Measurements from ENCODE around the gene TSKU. TPM values are rescaled to one million over a fixed set of nuclear protein-coding genes. Genes with fewer than 3 reads are reported as not detected.

Gene TSKU
- total and polyA plus RNA-seq, 8 donors = 2.7 to 25.2 (median 10.7) TPM

- Histone ChIP-seq H3K36me3 (no peaks in the 10 kb centered on the region), H3K27ac (no peak overlapping the region), H3K4me3 (no peak overlapping the region), H3K4me1 (peaks cover 6 to 20% (median 18%) of the 10 kb centered on the region in 3 donors), H3K9me3 (no peaks in the 10 kb centered on the region), H3K27me3 (no peaks in the 10 kb centered on the region)
- FAIRE-seq = no peak
- DNase-seq = no peak
- no peak for ATAC-seq
- intact Hi-C loops (cut with DNase I) = loop anchor here in 2 of 3 donors (5.0 kb wide), 1 partner anchor 59 kb away; no protein-coding TSS in a partner anchor
- no peak for TF ChIP-seq CTCF (IDR thresholded peaks at IDR 0.05)
- 92 to 94% methylated on average over 20 of the region's 20 CpGs for WGBS, 2 donors
Observed at GRCh38 chr11:76796511-76797198, 13.5 kb downstream of the TSKU start.

GRCh38 chr11:76797341-76798201 lies 14.4 kb downstream of the TSKU start:
- DNase-seq = no peak
- Histone ChIP-seq H3K4me3 (no peak overlapping the region), H3K27ac (no peak overlapping the region), H3K36me3 (no peaks in the 10 kb centered on the region), H3K9me3 (no peaks in the 10 kb centered on the region), H3K4me1 (peaks cover 6 to 27% (median 26%) of the 10 kb centered on the region in 3 donors), H3K27me3 (no peaks in the 10 kb centered on the region)
- TF ChIP-seq CTCF (IDR thresholded peaks at IDR 0.05) = no peak
- no peak for ATAC-seq
- FAIRE-seq = no peak
- intact Hi-C loops (cut with DNase I) = loop anchor here in 2 of 3 donors (5.0 kb wide), 1 partner anchor 60 kb away; no protein-coding TSS in a partner anchor
- WGBS, 2 donors = 93 to 94% methylated on average over 11 of the region's 11 CpGs

GRCh38 chr11:76798202-76798581 lies 15.0 kb downstream of the TSKU start:
- FAIRE-seq (no peak), ATAC-seq (no peak), DNase-seq (no peak)
- intact Hi-C loops (cut with DNase I) = loop anchor here in 2 of 3 donors (5.0 kb wide), 1 partner anchor 61 kb away; no protein-coding TSS in a partner anchor
- Histone ChIP-seq H3K36me3 (no peaks in the 10 kb centered on the region), H3K27ac (no peak overlapping the region), H3K9me3 (no peaks in the 10 kb centered on the region), H3K4me1 (peaks cover 6 to 33% (median 30%) of the 10 kb centered on the region in 3 donors), H3K27me3 (no peaks in the 10 kb centered on the region), H3K4me3 (no peak overlapping the region)
- TF ChIP-seq CTCF (IDR thresholded peaks at IDR 0.05) = no peak
- 83 to 84% methylated on average over 5 of the region's 5 CpGs for WGBS, 2 donors

GRCh38 chr11:76798671-76799065 lies 15.5 kb downstream of the TSKU start:
- peak overlapping the region in 1 of 4 donors; percentile 25 for H3K4me3 ChIP-seq
- no peak overlapping the region for H3K27ac ChIP-seq
- H3K27me3 ChIP-seq = no peaks in the 10 kb centered on the region
- ATAC-seq (no peak), DNase-seq (no peak), FAIRE-seq (no peak)
- intact Hi-C loops (cut with DNase I) = loop anchor here in 2 of 3 donors (5.0 kb wide), 1 partner anchor 61 kb away; no protein-coding TSS in a partner anchor
- no peaks in the 10 kb centered on the region for H3K36me3 ChIP-seq
- TF ChIP-seq CTCF (IDR thresholded peaks at IDR 0.05) = no peak
- H3K9me3 ChIP-seq = no peaks in the 10 kb centered on the region
- WGBS, 2 donors = 87 to 90% methylated on average over 9 of the region's 9 CpGs
- peaks cover 6 to 35% (median 30%) of the 10 kb centered on the region in 3 donors for H3K4me1 ChIP-seq
